ENCODE results near the gene CABLES2.
A peak's percentile ranks its signal among the peaks of the same experiment; 100 is the strongest.

CABLES2 gene

GRCh38 chr20:62407221-62407992 lies at the start of gene CABLES2:
CABLES2 (minus strand) TSS chr20:62407285; CDS start chr20:62407276, 9 bp downstream.
- TF ChIP-seq, protein P1, sequence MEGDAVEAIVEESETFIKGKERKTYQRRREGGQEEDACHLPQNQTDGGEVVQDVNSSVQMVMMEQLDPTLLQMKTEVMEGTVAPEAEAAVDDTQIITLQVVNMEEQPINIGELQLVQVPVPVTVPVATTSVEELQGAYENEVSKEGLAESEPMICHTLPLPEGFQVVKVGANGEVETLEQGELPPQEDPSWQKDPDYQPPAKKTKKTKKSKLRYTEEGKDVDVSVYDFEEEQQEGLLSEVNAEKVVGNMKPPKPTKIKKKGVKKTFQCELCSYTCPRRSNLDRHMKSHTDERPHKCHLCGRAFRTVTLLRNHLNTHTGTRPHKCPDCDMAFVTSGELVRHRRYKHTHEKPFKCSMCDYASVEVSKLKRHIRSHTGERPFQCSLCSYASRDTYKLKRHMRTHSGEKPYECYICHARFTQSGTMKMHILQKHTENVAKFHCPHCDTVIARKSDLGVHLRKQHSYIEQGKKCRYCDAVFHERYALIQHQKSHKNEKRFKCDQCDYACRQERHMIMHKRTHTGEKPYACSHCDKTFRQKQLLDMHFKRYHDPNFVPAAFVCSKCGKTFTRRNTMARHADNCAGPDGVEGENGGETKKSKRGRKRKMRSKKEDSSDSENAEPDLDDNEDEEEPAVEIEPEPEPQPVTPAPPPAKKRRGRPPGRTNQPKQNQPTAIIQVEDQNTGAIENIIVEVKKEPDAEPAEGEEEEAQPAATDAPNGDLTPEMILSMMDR (IDR thresholded peaks at IDR 0.05; ENCODE audit: low read depth, low read length, missing control alignments), result no peak
- H3K4me3 ChIP-seq (ENCODE audit: low read depth, low read length), result peak within 1 kb of the TSS; percentile 54
- peak; percentile 76 for DNase-seq (ENCODE audit: low read depth)
- in situ Hi-C loops (cut with HindIII; ENCODE audit: low sequenced_read_pairs), result no loop called here

DNA sequence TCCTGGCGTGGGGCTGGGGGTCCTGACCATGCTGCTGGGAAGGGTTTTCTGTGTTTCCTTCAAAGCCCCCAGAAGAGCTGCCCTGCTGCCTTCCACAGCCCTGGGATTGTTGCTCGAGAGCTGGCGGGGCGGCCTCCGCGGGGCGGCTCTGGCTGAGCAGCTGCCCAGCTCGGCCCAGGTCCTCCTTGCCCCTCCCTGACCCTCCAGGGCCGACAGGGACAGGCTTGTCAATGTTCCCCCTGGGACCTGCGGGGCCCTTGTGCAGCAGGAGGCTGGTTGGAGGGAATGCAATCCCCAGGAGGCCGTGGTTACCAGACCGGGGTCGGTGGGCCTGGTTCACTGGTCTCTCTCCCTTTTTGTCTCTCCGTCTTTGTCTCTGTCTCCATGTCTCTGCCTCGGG lies 48.8 kb upstream of the CABLES2 start:
- DNase-seq (ENCODE audit: low read depth), result no peak
- in situ Hi-C loops (cut with HindIII; ENCODE audit: low sequenced_read_pairs), result no loop called here
- TF ChIP-seq, protein P1 (IDR thresholded peaks at IDR 0.05; ENCODE audit: low read depth, low read length, missing control alignments), result no peak
- no peak overlapping the region for H3K4me3 ChIP-seq (ENCODE audit: low read depth, low read length)

- TF ChIP-seq, protein P1 (IDR thresholded peaks at IDR 0.05; ENCODE audit: low read depth, low read length, missing control alignments), result no peak
- no peak for DNase-seq (ENCODE audit: low read depth)
- no peak overlapping the region for H3K4me3 ChIP-seq (ENCODE audit: low read depth, low read length)
- in situ Hi-C loops (cut with HindIII; ENCODE audit: low sequenced_read_pairs), result no loop called here
Observed at GRCh38 chr20:62454904-62455636, 48.0 kb upstream of the CABLES2 start.

DNA sequence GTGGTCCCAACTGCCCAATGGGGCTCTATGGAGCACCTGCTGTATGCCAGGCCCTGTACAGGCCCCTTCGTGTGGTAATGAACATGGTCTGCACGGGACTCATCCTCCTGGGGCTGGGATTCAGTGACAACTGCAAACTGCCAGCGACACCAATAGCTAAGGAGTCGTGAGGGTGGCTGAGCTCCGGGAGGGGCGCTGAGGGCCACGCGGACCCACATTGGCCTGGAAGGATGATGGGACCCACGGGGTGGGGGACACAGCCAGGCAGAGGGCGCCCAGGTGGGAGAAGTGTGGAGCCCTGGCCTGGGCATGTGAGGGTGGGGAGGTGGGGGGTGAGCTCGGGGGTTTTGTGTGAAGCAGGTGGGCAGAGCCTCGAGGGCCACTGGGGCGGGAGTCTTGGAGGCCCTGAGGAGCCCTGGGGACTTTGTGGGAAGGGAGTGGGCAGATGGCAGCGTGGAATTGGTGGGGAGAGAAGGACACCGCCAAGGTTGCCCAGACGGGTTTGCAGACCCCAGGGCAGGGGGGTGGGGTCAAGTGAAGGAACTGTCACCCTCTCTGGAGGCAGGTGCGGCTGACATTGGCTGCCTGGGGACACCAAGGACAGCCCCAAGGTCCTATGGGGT lies 46.2 kb upstream of the CABLES2 start:
- TF ChIP-seq, protein P1 (IDR thresholded peaks at IDR 0.05; ENCODE audit: low read depth, low read length, missing control alignments), result no peak
- no peak overlapping the region for H3K4me3 ChIP-seq (ENCODE audit: low read depth, low read length)
- DNase-seq (ENCODE audit: low read depth), result no peak
- in situ Hi-C loops (cut with HindIII; ENCODE audit: low sequenced_read_pairs), result no loop called here

DNA sequence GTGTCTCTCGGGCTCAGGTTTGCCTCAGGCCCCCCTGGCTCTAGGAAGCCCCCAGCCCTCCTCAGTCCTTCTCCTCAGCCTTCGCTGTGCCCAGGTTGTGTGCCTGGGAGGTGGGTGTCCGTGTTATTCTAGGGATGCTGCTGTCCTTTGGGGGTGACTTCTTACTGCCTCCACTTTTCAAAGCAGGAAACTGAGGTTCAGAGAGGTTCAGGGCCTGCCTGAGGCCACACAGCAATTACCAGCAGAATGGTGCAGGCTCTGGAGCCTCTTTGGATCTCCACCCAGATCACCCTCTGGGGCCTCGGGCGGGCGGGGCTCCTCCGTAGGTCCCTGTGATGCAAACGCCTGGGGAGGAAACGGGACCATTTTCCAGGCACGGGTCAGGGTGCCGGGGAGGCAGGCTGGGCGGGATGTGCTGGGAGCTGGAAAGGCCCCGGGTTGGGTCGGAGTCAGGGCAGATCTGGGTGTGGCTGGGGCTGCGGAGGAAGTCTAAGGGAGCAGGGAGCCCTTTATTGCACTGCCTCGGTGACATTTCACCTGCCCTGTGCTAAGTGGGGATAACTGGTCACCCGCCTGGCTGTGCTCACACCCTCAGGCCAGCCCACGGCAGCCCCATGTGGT lies 45.5 kb upstream of the CABLES2 start:
- H3K4me3 ChIP-seq (ENCODE audit: low read depth, low read length), result no peak overlapping the region
- TF ChIP-seq, protein P1 (IDR thresholded peaks at IDR 0.05; ENCODE audit: low read depth, low read length, missing control alignments), result no peak
- in situ Hi-C loops (cut with HindIII; ENCODE audit: low sequenced_read_pairs), result no loop called here
- no peak for DNase-seq (ENCODE audit: low read depth)

GRCh38 chr20:62451970-62452369 lies 44.9 kb upstream of the CABLES2 start:
- no peak for DNase-seq (ENCODE audit: low read depth)
- in situ Hi-C loops (cut with HindIII; ENCODE audit: low sequenced_read_pairs), result no loop called here
- TF ChIP-seq, protein P1 (IDR thresholded peaks at IDR 0.05; ENCODE audit: low read depth, low read length, missing control alignments), result no peak
- H3K4me3 ChIP-seq (ENCODE audit: low read depth, low read length), result no peak overlapping the region

Measured in astrocyte of the cerebellum (primary cell).